ENCODE results near the gene NCKIPSD.
A peak's percentile ranks its signal among the peaks of the same experiment; 100 is the strongest.

Gene NCKIPSD

GRCh38 chr3:48684480-48685143, 1.1 kb downstream of the NCKIPSD start:
- ChIA-PET POLR2A (interaction anchor here (0.6 kb wide), 1 partner anchor 234 kb away, joined by 3 read pairs; no protein-coding TSS in a partner anchor), CTCF (interaction anchor here (0.6 to 2.6 kb wide), 7 partner anchors 11 to 284 kb away, joined by 3 to 13 read pairs (median 4); no protein-coding TSS in a partner anchor)
- TF ChIP-seq ZNF645 (tag by site-specific recombination; IDR thresholded peaks at IDR 0.05) (no peak), ZNF521 (tag by site-specific recombination; IDR thresholded peaks at IDR 0.05) (no peak), ZNF19 (tag by site-specific recombination; IDR thresholded peaks at IDR 0.05; ENCODE audit: low read depth) (no peak), GLI2 (tag by site-specific recombination; IDR thresholded peaks at IDR 0.05; ENCODE audit: borderline replicate concordance, low read depth) (no peak), SETDB1 (IDR thresholded peaks at IDR 0.05; ENCODE audit: insufficient read length, low read length) (no peak), PRDM1 (tag by site-specific recombination; IDR thresholded peaks at IDR 0.05) (no peak), ZNF701 (tag by site-specific recombination; IDR thresholded peaks at IDR 0.05) (no peak), ZNF221 (tag by site-specific recombination; IDR thresholded peaks at IDR 0.05; ENCODE audit: borderline replicate concordance) (no peak), ZNF514 (tag by site-specific recombination; IDR thresholded peaks at IDR 0.05) (no peak), ZNF394 (tag by site-specific recombination; IDR thresholded peaks at IDR 0.05; ENCODE audit: borderline replicate concordance) (no peak), ZSCAN4 (tag by site-specific recombination; IDR thresholded peaks at IDR 0.05) (no peak), ZNF529 (tag by site-specific recombination; IDR thresholded peaks at IDR 0.05; ENCODE audit: insufficient replicate concordance) (no peak), ZNF747 (tag by site-specific recombination; IDR thresholded peaks at IDR 0.05) (no peak), ZNF184 (tag by site-specific recombination; IDR thresholded peaks at IDR 0.05) (no peak)
- Histone ChIP-seq H3K4me3 (ENCODE audit: low read depth, low read length) (peak overlapping the region; percentile 98), H3K4me1 (ENCODE audit: control insufficient read depth, insufficient read depth, low read length) (peaks cover 9% of the 10 kb centered on the region), H3K9me3 (ENCODE audit: control insufficient read depth, insufficient read depth, low read depth, low read length) (no peaks in the 10 kb centered on the region), H3K36me3 (ENCODE audit: control insufficient read depth in 2 of 2, insufficient read depth in 1 of 2, low read length in 2 of 2) (peaks cover 6 to 65% of the 10 kb centered on the region in 2 experiments; a peak in 2 of 3 replicates), H3K27ac (ENCODE audit: extremely low read depth, low read depth, low read length) (no peak overlapping the region)

DNA sequence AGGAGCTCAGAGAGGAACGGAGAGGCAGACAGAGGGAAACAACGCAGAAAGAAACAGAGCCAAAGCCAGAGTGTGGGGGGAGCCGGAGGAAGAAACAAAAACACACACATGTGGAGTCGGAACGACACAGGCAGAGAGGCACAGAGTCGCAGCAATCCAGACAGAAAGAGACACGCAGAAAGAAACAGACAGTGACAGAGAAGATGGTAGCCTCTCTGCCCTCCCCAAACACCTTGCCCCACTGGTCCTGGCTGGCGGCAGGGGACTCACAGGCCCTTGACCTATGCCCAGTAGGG, 1.7 kb downstream of the NCKIPSD start:
- H3K27ac ChIP-seq (ENCODE audit: extremely low read depth, low read depth, low read length) = no peak overlapping the region
- no peaks in the 10 kb centered on the region for H3K9me3 ChIP-seq (ENCODE audit: control insufficient read depth, insufficient read depth, low read depth, low read length)
- H3K36me3 ChIP-seq (ENCODE audit: control insufficient read depth in 2 of 2, insufficient read depth in 1 of 2, low read length in 2 of 2) = peaks cover 2 to 65% of the 10 kb centered on the region in 2 experiments; a peak in 2 of 3 replicates
- no peak overlapping the region; the same call in 1 of the 2 replicates for H3K4me3 ChIP-seq (ENCODE audit: low read depth, low read length)
- TF ChIP-seq ZNF366 (tag by site-specific recombination; conservative IDR thresholded peaks at IDR 0.05) (peak; percentile 42; the same call in 1 of the 2 replicates), ZNF391 (tag by site-specific recombination; IDR thresholded peaks at IDR 0.05; ENCODE audit: borderline replicate concordance, low read depth) (0 out of 2 replicates have a peak, but pooled peaks have one; percentile 15), SP7 (tag by site-specific recombination; IDR thresholded peaks at IDR 0.05) (no peak)
- peaks cover 9% of the 10 kb centered on the region for H3K4me1 ChIP-seq (ENCODE audit: control insufficient read depth, insufficient read depth, low read length)
- POLR2A ChIA-PET = interaction anchor here (0.6 kb wide), 1 partner anchor 233 kb away, joined by 3 read pairs; no protein-coding TSS in a partner anchor
- CTCF ChIA-PET = interaction anchor here (0.6 to 2.6 kb wide), 6 partner anchors 11 to 283 kb away, joined by 3 to 13 read pairs (median 4); no protein-coding TSS in a partner anchor

- ChIA-PET POLR2A (no interaction called here), CTCF (interaction anchor here (0.9 to 2.6 kb wide), 2 partner anchors 19 to 49 kb away, joined by 3 to 13 read pairs; no protein-coding TSS in a partner anchor)
- H3K36me3 ChIP-seq (ENCODE audit: control insufficient read depth in 2 of 2, insufficient read depth in 1 of 2, low read length in 2 of 2) = peaks cover 0 to 65% of the 10 kb centered on the region in 2 experiments; a peak in 2 of 3 replicates
- no peak overlapping the region for H3K4me3 ChIP-seq (ENCODE audit: low read depth, low read length)
- no peak overlapping the region for H3K27ac ChIP-seq (ENCODE audit: extremely low read depth, low read depth, low read length)
- peaks cover 9% of the 10 kb centered on the region for H3K4me1 ChIP-seq (ENCODE audit: control insufficient read depth, insufficient read depth, low read length)
- H3K9me3 ChIP-seq (ENCODE audit: control insufficient read depth, insufficient read depth, low read depth, low read length) = no peaks in the 10 kb centered on the region
- no peak for TF ChIP-seq ZNF266 (tag by site-specific recombination; IDR thresholded peaks at IDR 0.05; ENCODE audit: low read depth)
- TF ChIP-seq ZNF785 (tag by site-specific recombination; IDR thresholded peaks at IDR 0.05) = no peak
- TF ChIP-seq ZNF521 (tag by site-specific recombination; IDR thresholded peaks at IDR 0.05) = no peak
- TF ChIP-seq ZNF138 (tag by site-specific recombination; IDR thresholded peaks at IDR 0.05; ENCODE audit: borderline replicate concordance) = no peak
- TF ChIP-seq ZBTB48 (tag by site-specific recombination; IDR thresholded peaks at IDR 0.05) = no peak
- TF ChIP-seq ZNF18 (tag by site-specific recombination; IDR thresholded peaks at IDR 0.05) = no peak
- TF ChIP-seq ZNF2 (tag by site-specific recombination; IDR thresholded peaks at IDR 0.05) = no peak
- no peak for TF ChIP-seq ZNF19 (tag by site-specific recombination; IDR thresholded peaks at IDR 0.05; ENCODE audit: low read depth)
- TF ChIP-seq, protein P1, sequence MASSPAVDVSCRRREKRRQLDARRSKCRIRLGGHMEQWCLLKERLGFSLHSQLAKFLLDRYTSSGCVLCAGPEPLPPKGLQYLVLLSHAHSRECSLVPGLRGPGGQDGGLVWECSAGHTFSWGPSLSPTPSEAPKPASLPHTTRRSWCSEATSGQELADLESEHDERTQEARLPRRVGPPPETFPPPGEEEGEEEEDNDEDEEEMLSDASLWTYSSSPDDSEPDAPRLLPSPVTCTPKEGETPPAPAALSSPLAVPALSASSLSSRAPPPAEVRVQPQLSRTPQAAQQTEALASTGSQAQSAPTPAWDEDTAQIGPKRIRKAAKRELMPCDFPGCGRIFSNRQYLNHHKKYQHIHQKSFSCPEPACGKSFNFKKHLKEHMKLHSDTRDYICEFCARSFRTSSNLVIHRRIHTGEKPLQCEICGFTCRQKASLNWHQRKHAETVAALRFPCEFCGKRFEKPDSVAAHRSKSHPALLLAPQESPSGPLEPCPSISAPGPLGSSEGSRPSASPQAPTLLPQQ (tag by site-specific recombination; IDR thresholded peaks at IDR 0.05) = no peak
- TF ChIP-seq HOXD13 (CRISPR knock-in tag; IDR thresholded peaks at IDR 0.05; ENCODE audit: borderline replicate concordance) = no peak
- TF ChIP-seq ZNF404 (tag by site-specific recombination; IDR thresholded peaks at IDR 0.05) = no peak
- no peak for TF ChIP-seq SP2 (tag by site-specific recombination; IDR thresholded peaks at IDR 0.05)
These were observed 2.9 kb downstream of the NCKIPSD start for GRCh38 chr3:48682786-48683185.

Measured in HEK293 (cell line).